ENCODE results near the gene SNRPA1.

Gene SNRPA1

GRCh38 chr15:101237251-101237650 lies 57.8 kb downstream of the SNRPA1 start:
- DNase-seq = no peak

- DNase-seq = no peak
Measured at GRCh38 chr15:101233651-101234280, 61.3 kb downstream of the SNRPA1 start.

GRCh38 chr15:101232677-101233076 lies 62.4 kb downstream of the SNRPA1 start:
- no peak for DNase-seq

All from CD4-positive, alpha-beta T cell treated with Interferon gamma for 1 hour (primary cell).